Measurements from ENCODE around the gene C4A. TPM values are rescaled to one million over a fixed set of nuclear protein-coding genes. Genes with fewer than 3 reads are reported as not detected.
"Not testable (repeated sequence)": the region's sequence is repeated elsewhere in the genome, so short reads cannot be mapped to it uniquely, and the experiment has no call there.

Gene C4A
- total and polyA plus RNA-seq, 11 donors, result 34.5 to 301 (median 79.8) TPM

- DNase-seq; H3K4me3 ChIP-seq; H3K27ac ChIP-seq; H3K27me3 ChIP-seq; H3K36me3 ChIP-seq; H3K4me1 ChIP-seq; H3K9me3 ChIP-seq; intact Hi-C loops (cut with DNase I): not testable (repeated sequence)
- ATAC-seq, result peak in 3 of 4 donors; percentile 52 to 60 (median 55)
- no CpG with 5 or more reads among the region's 15 CpGs for WGBS, 4 donors
Measured at GRCh38 chr6:32002546-32003268, 20.9 kb downstream of the C4A start.

GRCh38 chr6:32003301-32003700 lies 21.4 kb downstream of the C4A start:
- WGBS, 4 donors, result no CpG with 5 or more reads among the region's 7 CpGs
- not testable (repeated sequence) for H3K27ac ChIP-seq

GRCh38 chr6:32004393-32004792 lies 22.5 kb downstream of the C4A start:
- DNase-seq; H3K4me1 ChIP-seq; H3K9me3 ChIP-seq; H3K4me3 ChIP-seq; intact Hi-C loops (cut with DNase I); ATAC-seq; H3K27ac ChIP-seq; H3K27me3 ChIP-seq; H3K36me3 ChIP-seq: not testable (repeated sequence)
- 73 to 92% (median 80%) methylated on average over 3 to 4 of the region's 4 CpGs for WGBS, 4 donors

More at GRCh38 chr6:32003301-32003700, 21.4 kb downstream of the C4A start:
- H3K9me3 ChIP-seq; H3K27me3 ChIP-seq; intact Hi-C loops (cut with DNase I); DNase-seq; H3K36me3 ChIP-seq; H3K4me1 ChIP-seq; H3K4me3 ChIP-seq: not testable (repeated sequence)
- peak in 2 of 4 donors; percentile 2 to 5 for ATAC-seq

GRCh38 chr6:32004864-32005537 lies 23.1 kb downstream of the C4A start:
- H3K4me1 ChIP-seq; DNase-seq; H3K9me3 ChIP-seq; H3K4me3 ChIP-seq; H3K36me3 ChIP-seq; ATAC-seq; H3K27ac ChIP-seq; H3K27me3 ChIP-seq; intact Hi-C loops (cut with DNase I): not testable (repeated sequence)
- WGBS, 4 donors, result 73 to 77% (median 75%) methylated on average over 7 to 10 of the region's 13 CpGs

- H3K36me3 ChIP-seq; H3K4me1 ChIP-seq; H3K27me3 ChIP-seq; H3K4me3 ChIP-seq; intact Hi-C loops (cut with DNase I); H3K27ac ChIP-seq; H3K9me3 ChIP-seq: not testable (repeated sequence)
- WGBS, 4 donors, result 67 to 72% (median 70%) methylated on average over 4 to 9 of the region's 9 CpGs; no CpG with 5 or more reads in 1 of the 4 donors
- DNase-seq (peak in 3 of 5 donors; percentile 24 to 54 (median 30)), ATAC-seq (peak in 1 of 4 donors; percentile 10)
Measured at GRCh38 chr6:32005538-32005880, 23.7 kb downstream of the C4A start.

GRCh38 chr6:32005991-32006529 lies 24.2 kb downstream of the C4A start:
- H3K27ac ChIP-seq; H3K4me3 ChIP-seq; H3K4me1 ChIP-seq; H3K27me3 ChIP-seq; intact Hi-C loops (cut with DNase I); ATAC-seq; H3K36me3 ChIP-seq; H3K9me3 ChIP-seq: not testable (repeated sequence)
- peak in 1 of 5 donors; percentile 8 for DNase-seq
- WGBS, 4 donors, result 71 to 80% (median 77%) methylated on average over 8 of the region's 8 CpGs; no CpG with 5 or more reads in 1 of the 4 donors

- H3K36me3 ChIP-seq; ATAC-seq; H3K4me3 ChIP-seq; intact Hi-C loops (cut with DNase I); H3K4me1 ChIP-seq; H3K27me3 ChIP-seq; H3K27ac ChIP-seq; H3K9me3 ChIP-seq: not testable (repeated sequence)
- WGBS, 4 donors, result 68 to 80% (median 79%) methylated on average over 9 to 12 of the region's 12 CpGs; no CpG with 5 or more reads in 1 of the 4 donors
- DNase-seq, result peak in 1 of 5 donors; percentile 18
Measured at GRCh38 chr6:32007086-32007485, 25.2 kb downstream of the C4A start.

- ATAC-seq; intact Hi-C loops (cut with DNase I); H3K4me3 ChIP-seq; H3K9me3 ChIP-seq; H3K27me3 ChIP-seq; H3K4me1 ChIP-seq; H3K27ac ChIP-seq; DNase-seq; H3K36me3 ChIP-seq: not testable (repeated sequence)
- no CpG with 5 or more reads among the region's 24 CpGs for WGBS, 4 donors
Measured at GRCh38 chr6:32008037-32008436, 26.2 kb downstream of the C4A start.

GRCh38 chr6:32008616-32009015 lies 26.8 kb downstream of the C4A start:
- 48 to 75% (median 68%) methylated on average over 7 to 8 of the region's 12 CpGs; no CpG with 5 or more reads in 1 of the 4 donors for WGBS, 4 donors
- intact Hi-C loops (cut with DNase I); H3K9me3 ChIP-seq; H3K36me3 ChIP-seq; H3K4me1 ChIP-seq; DNase-seq; H3K4me3 ChIP-seq; ATAC-seq; H3K27ac ChIP-seq; H3K27me3 ChIP-seq: not testable (repeated sequence)

- DNase-seq, result peak in 1 of 5 donors; percentile 34
- H3K4me3 ChIP-seq; H3K27me3 ChIP-seq; intact Hi-C loops (cut with DNase I); ATAC-seq; H3K27ac ChIP-seq; H3K9me3 ChIP-seq; H3K36me3 ChIP-seq; H3K4me1 ChIP-seq: not testable (repeated sequence)
- 66 to 88% (median 79%) methylated on average over 5 to 11 of the region's 12 CpGs; no CpG with 5 or more reads in 1 of the 4 donors for WGBS, 4 donors
Measured at GRCh38 chr6:32009537-32009936, 27.7 kb downstream of the C4A start.

Measured in heart left ventricle (tissue), 16 donors.